ENCODE measurements around the gene KRTAP16-1. TPM values are rescaled to one million over a fixed set of nuclear protein-coding genes. Genes with fewer than 3 reads are reported as not detected.

KRTAP16-1 gene
- total RNA-seq, 1 donor from 2014 or later = not detected

DNA sequence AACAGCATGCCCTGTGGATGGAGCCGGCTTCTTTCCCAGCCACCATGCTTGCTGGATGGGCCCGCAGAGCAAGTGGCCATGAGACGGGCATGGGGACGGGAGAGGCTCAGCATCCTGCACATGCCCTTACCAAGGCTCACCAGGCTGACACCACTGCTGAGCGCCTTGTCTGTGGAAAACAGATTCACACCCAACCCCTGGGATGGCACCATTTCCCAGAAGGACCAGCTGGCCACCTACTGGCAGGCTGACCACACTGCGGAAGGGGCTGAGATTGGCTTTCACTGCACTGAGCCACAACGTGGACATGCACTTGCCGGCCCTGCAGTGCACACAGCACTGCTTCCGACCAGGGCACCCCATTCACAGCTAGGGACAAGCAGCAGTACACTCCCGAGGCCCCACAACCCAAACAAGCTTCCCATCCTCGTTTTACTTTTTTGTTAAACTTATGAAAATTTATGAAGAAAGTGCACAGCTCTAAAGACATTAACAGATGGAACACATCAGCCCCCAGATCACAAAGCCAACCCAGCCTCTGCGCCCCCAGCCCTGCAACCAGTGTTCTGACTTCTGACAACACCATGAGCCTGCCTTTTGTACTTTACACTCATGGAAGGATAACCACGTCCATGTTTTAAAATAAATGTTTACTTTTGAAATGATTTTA, 20.3 kb upstream of the KRTAP16-1 start:
- DNase-seq = peak; percentile 50

DNA sequence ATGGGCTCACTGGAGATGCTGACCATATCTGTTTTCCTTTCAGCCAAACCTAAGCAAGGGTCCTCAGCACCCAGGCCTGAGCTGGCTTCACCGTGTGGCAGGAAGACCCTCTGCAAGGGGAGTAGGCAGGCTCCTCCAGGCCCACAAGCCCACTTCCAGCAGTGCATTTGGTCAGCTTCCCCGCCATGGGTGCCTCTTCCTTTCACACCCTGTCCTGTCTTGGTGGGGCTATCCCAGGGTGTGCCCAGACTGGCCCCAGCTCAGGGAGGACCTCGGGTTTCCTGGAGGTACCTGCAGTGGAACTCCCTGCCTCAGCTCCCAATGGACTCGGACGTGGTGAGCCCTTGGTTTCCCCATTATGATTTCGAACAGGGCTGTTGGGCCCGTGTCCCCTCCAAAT, 19.1 kb upstream of the KRTAP16-1 start:
- DNase-seq = no peak

DNA sequence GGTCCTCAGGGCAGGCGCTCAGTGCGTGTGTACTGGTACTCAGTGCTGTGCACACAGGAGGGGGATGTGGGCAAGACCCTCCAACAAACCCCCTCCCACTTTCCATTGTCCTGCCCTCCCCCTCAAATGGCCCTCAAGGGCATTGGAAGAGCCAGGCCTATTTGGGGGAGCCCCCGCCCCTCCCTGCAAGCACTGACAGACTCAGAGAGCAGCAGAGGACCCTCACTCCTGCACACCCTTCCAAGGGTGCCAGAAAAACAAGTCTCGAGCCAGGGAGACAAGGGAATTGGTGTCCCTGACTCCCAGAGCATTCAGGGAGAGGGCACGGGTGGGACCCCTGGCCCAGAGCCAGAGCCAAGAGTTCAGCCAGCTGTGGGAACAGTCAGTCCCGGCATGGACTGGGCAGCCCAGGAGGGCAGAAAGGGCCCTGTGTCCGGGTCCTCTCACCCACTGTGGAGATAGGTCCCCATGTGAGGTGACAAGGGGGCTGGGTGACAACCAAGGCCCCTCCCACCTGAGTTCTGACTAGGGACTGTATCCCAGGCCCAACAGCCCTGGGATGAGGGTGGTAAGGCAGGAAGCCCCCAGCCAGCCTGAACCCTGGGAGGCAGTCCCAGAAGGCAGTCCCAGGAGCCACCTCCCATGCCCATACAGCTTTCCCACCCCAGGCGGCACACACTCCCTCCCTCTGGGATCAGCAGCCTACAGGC, 18.5 kb upstream of the KRTAP16-1 start:
- no peak for DNase-seq

DNA sequence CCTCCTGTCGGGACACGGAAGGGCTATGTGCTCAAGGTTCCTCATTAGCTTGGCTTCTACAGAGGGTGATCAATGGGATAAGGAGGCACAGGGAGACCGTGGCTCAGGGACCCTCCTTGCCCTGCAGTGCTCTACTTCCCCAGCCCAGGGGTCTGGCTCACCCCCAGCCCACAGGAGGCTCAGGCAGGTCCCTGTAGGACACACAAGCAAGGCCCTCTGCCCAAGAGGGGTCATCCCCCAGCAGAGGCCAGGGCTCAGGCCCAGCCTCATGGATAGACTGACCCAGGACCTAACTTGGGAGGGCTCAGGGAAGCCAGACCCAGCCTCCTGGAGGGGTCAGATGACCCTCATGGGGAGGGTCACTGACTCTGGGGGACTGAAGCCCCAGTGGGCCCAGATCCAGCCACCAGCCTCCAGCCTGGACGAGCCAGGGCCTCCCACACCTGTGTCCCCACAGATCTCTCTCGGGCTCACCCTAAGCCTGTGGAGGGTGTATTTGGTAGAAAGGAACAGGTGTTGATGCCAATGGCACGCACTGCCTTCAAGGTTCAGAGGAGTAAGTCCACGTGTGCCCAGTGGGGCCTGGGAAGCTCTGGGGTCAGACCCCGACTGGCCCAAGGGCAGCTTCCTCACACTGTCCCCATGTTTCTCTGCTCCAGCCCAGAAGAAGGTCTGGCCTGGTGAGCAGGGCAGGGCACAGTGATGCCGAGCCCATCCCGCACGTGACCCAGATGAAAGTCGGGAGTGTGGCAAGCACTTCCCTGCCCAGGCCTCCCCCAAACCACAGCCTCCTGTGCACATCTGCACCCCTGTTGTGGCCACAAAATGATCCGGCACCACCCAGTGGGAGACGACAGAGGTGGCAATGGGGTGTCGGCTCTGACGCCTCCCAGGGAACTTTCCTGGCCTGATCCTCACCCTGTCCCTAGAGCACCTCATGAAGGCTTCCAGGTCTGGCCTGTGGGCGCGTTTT, 17.4 kb upstream of the KRTAP16-1 start:
- DNase-seq = no peak

DNA sequence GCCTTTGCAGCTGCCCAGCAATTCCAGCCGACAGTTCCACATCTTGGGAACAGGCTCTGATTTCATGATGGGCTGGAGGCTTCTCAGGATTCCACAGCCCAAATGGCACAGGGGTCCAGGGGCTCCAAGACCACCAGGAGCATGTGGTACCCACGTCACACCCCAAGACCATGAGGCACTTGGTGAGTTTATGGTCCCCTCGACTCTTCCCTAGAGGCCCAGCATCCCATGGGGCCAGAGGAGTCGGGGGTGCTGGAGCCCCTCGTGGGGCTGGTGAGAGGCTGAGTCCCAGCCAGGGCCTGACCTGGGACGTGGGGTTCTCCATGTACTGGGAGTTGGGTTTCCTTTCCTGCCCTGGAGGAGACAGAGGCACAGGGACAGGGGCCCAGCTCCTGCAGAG, 16.5 kb upstream of the KRTAP16-1 start:
- no peak for DNase-seq

DNA sequence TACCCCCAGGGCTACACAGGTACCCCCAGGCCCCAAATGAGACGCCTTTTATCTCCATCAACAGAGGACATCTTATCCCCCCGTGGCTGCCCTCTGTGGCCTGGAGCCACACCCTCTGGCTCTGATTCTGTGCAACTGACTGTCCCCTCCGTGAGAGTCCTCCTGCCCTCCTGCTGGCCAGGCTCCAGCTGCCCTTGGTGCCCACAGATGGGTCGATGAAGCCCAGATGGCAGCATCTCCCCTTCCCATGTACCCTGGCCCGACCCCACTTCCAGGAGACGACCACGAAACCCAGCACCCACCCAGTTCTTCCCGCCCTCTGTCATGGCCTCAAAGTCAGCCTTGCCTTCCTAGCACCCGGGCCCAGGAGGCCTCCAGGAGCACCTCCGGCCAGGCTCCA, 16.0 kb upstream of the KRTAP16-1 start:
- DNase-seq = no peak

DNA sequence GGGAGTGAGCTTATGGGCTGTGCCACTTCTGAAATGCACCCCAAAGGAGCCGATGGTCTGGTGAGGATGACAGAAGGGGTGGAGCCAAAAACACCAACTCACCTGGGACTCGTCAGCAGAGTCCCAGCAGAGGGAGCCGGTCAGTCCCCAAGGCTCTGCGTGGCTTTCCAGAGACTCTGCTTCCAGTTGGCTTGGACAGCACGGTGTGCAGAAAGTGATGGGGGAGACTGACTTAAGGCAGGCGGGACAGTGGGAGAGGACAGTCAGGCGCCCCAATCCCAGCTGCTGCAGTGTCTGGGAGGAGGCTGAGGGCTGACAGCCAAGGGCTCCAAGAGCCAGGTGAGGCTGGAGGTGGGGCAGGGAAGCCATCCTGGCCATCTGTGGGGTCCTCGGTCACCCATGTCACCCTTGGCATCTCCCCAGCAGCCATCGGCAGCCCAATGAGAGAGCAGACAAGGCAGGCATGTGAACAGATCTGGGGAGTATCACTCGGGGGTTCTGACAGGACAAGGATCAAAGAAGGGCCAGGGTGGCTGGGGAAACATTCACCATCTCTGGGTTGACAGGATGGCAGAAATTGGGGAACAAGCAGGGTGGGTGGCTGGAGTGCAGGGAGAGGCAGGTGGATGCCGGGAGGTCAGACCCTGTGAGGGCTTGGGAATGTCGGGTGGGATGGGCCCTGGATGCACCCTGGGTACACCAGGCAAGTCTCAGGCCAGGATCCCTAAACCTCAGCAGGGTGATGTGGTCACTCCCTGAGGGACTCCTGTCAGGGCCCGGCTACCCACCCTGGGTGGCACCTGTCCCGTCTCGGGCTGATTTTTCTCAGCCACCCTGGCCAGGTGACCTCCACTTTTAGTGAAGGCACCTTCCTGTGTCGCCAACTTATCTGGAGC, 15.3 kb upstream of the KRTAP16-1 start:
- no peak for DNase-seq

DNA sequence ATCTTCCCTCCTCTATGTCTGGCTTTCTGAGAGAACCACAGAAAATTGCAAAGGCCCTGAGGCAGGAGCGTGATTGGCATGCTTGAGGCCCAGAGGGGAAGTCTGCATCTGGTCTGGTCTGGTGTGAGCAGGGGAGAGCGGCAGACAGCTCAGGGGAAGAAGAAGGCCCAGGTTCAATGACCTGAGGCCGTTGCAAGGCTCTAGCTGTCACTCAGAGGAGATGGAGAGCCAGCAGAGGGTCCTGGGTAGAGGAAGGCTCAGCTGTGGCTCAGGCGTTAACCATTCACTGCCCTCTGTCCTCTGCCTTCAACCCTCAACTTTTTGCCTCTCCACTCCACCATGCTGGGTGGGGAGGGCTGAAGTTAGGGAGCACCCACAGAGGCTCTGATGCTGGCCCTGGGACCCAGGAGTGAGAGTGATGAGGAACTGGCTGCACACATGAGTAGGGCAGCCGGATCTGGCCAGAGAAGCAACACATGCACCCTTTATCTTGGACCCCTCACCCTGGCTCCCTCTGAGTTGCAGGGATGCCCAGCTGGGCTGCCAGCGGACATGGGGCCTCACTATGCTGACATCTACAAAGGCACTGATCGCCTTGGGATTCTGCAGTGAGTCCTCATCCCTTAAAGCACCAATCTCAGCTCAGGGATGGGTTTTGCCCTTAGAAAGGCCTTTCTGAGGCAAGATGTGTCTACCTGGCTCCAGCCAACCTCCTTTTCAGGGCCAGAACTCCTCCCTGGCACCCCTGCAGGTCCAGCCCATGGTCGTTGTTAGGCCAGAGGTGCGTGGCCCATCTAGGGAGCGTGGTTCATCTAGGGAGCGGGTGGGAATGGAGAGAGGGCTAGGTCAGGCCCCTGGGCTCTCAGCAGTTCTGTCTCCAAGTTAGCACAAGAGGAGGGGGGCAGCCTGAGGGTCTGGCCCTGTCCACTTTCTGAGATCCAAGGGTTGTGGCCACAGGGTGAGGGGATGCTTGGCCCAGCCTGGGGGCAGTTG, 14.1 kb upstream of the KRTAP16-1 start:
- no peak for DNase-seq

DNA sequence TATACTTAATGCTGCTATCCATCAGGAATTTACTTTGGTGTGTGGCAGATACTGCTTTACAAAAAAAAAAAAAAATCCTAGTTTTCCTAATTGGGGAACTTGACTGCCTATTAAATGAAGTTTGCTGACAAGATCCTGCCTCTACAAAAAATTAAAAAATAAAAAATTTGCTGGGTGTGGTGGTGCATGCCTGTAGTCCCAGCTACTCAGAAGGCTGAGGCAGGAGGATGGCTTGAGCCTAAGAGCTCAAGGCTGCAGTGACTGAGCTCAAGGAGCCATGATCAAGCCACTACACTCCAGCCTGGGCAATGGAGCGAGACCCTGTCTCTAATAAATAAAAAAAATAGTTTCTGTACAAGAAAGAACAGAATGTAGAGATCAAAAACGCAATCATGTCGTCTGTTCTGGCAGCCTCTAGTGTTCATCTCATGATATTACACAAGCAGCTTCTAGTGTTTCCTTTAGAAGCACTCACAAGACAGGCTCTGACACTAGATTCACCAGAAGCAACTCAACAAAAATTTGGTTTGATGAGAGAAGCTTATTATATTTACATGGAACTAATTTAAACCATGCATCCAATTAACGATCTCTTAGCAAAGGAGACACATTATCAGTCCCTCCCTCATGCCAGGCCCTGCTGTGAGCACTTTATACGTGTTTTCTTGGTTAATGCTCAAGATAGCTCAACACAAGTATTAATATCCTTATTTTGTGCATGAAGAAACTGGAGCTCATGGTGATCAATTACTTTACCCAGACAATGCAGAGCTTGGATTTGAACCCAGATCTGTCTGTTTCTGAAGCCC, 13.2 kb upstream of the KRTAP16-1 start:
- peak; percentile 56 for DNase-seq

DNA sequence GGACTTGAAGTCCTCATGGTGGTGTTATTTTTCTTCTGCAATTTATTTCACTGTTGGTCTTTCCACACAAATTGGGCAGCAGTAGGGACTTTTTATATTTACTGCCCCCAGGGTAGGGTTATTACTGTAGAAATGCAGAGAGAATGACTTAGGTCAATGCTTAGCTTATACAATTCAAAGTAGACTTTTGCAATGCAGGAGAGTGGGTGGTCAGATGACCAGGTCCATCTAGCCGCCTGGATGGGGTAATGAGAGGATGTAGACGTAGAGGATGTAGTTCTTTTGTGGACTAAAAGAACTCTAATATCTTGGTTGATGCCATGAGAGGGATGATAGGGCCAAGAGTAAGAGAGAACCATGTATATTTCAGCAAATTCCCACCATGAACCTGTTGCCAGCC, 9.1 kb upstream of the KRTAP16-1 start:
- no peak for DNase-seq

DNA sequence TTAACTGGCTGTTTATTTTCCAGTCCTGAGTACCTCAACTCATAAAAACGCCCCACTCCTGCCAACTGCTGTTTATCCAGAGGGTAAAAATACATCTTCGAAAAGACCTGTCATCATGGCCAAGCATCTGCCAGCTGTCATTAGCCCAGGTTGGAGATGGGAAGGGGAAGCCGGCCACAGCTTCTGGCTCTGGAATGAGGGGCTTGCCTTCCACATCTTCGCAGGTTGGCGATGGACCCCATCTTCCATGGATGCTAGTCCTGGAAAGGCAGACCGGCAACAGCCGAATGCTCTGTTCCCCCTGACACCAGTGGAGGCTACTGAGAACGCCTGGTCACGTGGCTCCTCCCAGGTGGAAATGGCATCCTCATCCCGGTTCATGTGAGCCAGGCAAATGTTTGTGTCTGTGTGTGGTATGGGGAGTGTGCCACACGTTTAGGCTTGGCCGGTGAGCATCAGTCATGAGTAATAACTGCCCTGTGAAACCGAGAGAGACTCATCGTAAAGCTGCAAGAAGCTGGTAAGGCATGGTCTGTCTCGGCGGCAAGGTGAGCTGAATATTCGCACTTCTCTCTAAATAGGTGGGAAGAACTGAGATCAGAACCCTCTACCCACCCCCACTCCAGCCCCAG, 6.8 kb upstream of the KRTAP16-1 start:
- no peak for DNase-seq

DNA sequence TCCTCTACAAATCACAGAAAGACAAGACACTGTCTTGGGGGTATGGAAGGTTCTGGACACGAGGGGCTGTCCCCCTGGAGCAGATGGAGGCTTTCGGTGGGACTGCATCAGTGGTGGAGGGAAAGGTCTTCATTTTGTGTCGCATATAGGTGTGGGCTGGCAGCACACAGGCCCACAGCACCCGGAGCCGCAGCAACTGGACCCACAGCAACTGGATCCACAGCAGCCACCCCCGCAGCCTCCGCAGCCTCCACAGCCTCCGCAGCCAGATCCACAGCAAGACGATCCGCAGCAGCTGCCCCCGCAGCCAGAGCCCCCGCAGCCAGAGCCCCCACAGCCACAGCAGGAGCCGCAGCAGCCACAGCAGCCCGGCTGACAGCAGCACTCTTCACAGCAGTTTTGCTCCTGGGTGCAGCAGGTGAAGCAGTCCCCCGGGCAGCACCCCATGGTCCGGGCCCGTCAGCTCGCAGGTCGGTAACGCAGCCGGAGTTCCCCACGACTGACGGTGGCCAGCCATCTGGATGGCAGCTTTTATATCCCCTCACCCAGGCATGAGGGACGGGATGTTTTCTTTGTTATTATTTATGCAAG, 6.2 kb upstream of the KRTAP16-1 start, which contains the start of gene KRTAP17-1:
TSS of gene KRTAP17-1 (minus strand) at position 507 of the 591 bp plus-strand sequence. CDS start at position 447, 60 bp downstream.
- DNase-seq = no peak

DNA sequence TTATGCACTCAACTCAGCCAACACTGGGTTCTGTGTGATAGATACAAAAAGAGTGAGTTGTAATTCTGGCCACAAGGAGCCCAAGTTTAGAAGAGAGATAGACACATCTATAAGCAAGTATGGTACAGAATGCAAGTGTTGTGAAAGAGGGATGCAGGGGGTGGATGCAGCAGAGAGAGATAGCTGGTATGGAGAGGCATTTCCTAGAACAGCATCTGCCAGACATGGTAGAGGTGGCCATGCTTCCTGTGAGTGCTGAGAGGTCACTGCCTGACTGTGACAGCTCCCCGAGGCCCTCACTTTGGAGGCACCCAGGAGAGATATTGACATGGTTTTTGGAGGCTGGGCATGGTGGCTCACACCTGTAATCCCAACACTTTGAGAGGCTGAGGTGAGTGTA, 2.0 kb upstream of the KRTAP16-1 start:
- no peak for DNase-seq

DNA sequence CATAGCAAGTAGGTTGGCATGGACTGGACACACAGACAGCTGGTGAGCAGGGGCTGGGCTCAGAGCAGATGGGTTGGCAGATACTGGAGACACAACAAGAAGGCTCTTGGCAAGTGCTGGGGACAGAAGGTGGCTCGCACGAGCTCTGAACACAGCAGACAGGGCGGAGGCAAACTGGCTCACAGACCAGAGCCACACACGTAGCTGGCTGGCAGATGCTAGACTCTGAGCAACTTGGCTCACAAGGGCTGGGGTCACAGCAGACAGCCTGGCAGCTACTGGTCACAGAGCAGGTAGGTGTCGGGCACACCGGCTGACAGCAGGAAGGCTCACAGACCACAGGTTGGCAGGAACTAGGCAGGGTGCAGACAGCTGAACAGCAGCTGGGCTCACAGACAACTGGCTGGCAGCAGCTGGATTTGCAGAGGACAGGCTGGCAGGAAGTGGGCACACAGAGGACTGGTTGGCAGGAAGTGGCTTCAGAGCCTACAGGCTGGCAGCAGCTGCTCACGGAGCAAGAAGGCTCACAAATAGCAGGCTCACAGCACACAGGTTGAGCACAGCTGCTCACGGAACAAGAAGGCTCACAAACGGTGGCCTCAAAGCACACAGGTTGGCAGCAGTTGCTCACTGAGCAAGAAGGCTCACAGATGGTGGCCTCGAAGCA, 725 bp downstream of the KRTAP16-1 start:
- DNase-seq = peak; percentile 92

DNA sequence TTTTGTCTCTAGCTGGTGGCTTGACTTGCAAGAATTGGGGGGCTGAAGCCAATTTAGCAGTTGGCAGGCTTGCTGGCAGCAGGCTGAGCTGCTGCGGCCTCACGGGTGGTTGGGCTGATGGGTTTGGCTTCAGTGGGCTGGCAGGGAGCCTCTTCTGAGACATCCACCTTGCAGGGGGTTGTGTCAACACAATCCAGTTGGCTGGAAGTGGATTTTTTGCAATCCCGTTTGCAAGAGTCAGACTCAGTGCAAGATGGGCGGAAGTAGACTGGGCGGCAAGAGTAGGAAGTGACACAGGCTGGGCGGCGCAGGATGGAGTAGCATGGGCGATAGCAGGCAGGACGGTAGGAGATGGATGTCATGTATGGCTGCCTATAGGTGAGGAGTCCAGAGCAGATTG, 1.5 kb downstream of the KRTAP16-1 start:
- DNase-seq = no peak

DNA sequence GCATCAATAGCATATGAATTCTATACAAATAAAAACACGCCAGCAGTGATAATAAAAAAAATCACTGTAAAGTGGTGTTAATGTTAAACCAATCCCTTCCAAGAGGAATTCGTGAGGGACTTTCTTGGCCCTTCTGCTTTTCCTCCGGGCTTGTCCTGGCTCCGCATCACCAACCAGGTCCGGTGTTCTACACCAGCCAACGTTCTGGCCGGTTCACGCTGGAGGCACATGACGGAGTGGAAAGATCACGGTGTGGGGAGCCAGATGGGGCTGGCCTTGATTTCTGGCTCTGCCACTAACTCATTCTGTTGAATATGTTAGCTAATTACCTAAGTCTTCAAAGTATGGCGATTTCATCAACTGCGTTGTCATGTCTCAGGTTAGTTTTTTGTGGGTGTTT, 5.0 kb downstream of the KRTAP16-1 start:
- DNase-seq = no peak

DNA sequence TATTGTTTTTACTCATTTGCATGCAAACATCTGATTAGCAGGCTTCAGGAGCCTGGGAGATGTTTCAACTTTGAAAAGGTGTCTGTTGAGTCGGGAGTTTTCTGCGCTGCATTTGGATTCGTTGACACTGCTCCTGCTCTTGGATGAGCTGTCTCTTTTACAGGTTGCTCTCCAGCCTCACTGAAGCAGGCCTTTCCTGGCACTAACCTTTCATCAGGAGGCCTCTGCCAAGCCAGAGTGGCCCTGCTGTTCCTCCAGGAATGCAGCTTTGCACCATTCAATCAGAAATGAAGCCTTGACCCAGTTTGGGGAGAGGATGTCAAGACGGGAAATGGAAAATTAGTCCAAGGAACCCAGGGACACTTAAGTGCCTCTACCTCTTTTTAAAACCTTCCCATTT, 6.1 kb downstream of the KRTAP16-1 start:
- no peak for DNase-seq
